NCI-H510A treated with DMSO at 0.1 percent for 48 hours (cell line): ENCODE data around the gene OXER1.
"Not testable (repeated sequence)": the region's sequence is repeated elsewhere in the genome, so short reads cannot be mapped to it uniquely, and the experiment has no call there.

Source experiments
- DNase-seq: peaks from one replicate; lab custom pipeline; 2025; lab: John Stamatoyannopoulos, UW

Gene OXER1

DNA sequence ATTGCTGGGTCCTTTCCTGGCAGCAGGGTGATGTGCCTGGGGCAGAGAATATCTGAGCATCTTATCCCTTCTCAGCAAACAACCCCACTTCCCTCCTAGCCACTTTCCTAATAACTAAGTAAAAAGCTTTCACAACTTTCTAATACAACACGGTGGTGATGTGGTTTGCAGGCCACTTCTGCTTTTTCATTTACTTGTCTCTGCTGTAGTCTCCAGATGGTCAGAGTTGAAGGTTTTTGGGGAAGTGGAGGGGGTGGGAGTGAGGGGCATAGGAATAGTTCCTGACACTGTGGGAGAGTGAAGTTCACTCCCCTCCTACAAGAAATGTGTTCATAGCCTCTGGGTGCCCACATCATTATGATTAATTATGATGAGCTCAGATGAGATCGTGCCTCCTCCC, 11.6 kb downstream of the OXER1 start:
- no peak for DNase-seq

- no peak for DNase-seq
Observed at GRCh38 chr2:42748840-42749239, 15.1 kb downstream of the OXER1 start.

DNA sequence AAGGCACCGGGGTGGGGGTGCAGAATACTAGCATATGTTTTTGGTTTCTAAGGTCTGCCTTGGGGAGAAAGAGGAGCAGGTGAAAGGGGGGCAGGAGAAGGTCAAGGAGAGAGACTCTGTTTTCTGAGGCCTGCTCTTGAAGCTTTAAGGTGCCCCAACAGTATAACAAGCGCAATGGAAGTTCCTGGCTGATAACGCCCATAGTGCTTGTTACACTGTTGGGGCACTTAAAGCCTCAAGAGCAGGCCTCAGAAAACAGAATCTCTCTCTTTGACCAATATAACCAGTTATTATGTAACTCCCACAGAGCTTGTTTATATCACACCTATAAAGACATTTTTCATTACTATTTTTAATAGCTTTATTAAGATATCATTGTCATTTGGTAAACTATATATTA, 16.5 kb downstream of the OXER1 start:
- DNase-seq, result no peak

GRCh38 chr2:42744545-42745082, 19.3 kb downstream of the OXER1 start:
- DNase-seq, result no peak

- no peak for DNase-seq
Observed at GRCh38 chr2:42743659-42743990, 20.3 kb downstream of the OXER1 start.

DNA sequence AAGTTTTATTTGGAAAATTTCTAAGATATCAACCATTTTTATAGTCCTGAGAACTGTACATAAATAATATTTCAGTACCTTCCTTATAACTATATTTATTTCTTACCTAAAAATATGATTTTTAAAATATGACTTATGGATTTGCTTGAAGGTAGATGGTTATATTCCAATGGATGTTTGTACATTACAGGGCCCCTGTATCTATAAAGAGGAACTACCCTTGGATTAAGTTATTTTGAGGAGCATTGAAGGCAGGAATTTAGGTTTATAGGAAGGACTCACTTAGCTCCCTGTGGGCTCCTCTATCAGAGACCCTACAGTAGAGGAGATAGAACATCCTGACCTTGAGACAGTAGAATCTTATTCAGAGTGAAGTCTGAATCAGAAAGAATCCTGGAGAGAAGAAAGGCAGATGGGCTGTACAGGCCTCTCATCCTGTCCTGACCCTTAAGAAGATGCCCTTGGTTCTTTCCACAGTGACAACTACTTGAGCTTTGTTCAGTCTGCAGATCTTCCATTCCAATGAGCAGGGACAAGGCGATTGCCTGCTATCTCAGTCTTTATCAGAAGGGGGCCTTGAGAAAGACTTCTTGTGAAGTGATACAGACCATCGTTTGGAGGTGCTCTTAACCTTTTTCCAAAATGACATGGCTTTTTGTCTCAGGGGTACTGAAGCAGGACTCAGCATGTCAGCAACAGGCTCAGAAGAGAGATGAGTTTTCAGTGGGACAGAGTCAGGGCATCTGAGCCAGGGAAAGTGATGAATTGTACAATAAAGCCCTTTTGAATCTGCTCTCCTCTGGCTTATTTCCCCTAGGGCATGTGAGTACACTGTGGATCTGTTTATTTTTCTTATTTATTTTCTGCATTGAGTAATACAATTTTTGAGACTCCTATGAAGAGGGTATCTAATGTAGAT, 20.9 kb downstream of the OXER1 start:
- no peak for DNase-seq

GRCh38 chr2:42741140-42741539, 22.8 kb downstream of the OXER1 start:
- no peak for DNase-seq

DNA sequence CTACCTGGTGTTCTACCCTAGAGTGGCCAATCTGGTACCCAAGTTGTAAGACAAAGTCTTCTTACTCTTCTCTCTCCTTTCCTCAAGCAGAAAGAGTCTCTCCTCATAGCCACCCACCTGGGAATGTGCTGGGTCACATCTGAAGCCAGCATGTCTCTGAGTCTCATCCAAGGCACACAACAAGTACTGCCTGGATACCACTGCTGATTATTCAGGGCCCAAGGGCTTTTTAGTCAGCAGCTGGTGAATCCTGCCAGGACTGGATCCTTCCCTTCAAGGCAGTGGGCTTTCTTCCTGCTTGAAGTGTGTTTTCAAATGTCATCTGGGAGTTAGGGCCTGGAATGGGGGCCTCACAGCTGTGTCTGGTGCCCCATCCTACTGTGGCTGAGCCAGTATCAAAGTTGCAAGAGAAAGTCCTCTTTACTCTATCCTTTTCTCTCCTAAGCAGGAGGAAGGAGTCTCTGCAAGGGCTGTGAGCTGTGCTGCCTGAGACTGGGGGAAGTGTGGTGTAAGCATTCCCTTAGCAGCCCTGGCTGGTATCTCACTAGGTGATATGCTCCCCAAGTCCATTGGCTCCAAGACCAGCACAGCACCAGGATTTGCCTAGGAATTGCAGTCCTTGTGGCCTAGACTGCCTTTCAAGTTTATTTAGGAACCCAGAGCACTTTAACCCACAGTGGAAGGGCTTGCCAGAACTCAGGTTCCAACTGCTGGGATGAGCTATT, 27.2 kb downstream of the OXER1 start:
- no peak for DNase-seq

GRCh38 chr2:42733852-42734251, 30.1 kb downstream of the OXER1 start:
- DNase-seq, result no peak

DNA sequence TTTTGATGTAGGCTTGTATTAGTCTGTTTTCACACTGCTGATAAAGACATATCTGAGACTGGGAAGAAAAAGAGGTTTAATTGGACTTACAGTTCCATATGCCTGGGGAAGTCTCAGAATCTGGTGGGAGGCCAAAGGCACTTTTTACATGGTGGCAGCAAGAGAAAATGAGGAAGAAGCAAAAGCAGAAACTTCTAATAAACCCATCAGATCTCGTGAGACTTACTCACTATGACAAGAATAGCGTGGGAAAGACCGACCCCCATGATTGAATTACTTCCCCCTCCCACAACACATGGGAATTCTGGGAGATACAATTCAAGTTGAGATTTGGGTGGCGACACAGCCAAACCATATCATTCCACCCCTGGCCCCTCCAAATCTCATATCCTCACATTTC, 32.6 kb downstream of the OXER1 start:
- not testable (repeated sequence) for DNase-seq

- DNase-seq, result no peak
Observed at GRCh38 chr2:42726680-42727079, 37.3 kb downstream of the OXER1 start.

- no peak for DNase-seq
Observed at GRCh38 chr2:42725657-42726056, 38.3 kb downstream of the OXER1 start.

DNA sequence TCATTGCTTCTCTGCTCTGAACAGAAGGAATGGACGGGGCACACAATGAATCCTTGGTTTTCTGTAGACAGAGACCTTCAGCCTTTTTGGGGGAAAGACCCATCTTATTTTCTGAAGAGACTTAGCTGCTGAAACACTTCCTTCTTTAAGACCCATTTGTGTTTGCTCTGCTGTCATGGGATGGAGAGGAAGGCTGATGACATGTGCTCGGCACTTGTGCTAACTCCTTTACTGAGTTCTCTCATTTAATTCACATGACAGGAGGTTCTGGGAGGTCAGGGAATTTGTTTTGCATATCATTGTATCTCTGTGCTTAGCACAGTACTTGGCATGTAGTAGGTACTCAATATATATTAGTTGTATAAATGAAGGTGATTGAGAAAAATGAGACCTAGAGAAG, 39.0 kb downstream of the OXER1 start:
- DNase-seq, result no peak

DNA sequence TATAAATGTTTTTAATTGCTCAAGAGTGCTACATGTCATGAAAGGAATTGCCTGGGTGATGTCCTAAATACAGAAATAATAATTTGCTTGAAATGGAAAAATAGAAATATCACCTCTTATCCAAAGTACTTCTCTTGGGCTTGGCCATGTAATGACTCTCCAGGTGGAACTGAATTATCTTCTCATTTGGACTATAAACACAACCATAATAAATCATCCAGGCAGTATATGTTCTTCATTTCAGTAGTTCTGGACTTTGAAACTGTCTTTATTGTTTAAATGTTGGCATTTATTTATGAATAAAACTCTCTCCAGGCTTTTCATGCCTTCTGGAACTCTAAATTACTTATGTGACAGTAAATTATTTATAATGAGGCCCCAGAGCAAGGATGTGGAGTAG, 40.5 kb downstream of the OXER1 start:
- no peak for DNase-seq

DNA sequence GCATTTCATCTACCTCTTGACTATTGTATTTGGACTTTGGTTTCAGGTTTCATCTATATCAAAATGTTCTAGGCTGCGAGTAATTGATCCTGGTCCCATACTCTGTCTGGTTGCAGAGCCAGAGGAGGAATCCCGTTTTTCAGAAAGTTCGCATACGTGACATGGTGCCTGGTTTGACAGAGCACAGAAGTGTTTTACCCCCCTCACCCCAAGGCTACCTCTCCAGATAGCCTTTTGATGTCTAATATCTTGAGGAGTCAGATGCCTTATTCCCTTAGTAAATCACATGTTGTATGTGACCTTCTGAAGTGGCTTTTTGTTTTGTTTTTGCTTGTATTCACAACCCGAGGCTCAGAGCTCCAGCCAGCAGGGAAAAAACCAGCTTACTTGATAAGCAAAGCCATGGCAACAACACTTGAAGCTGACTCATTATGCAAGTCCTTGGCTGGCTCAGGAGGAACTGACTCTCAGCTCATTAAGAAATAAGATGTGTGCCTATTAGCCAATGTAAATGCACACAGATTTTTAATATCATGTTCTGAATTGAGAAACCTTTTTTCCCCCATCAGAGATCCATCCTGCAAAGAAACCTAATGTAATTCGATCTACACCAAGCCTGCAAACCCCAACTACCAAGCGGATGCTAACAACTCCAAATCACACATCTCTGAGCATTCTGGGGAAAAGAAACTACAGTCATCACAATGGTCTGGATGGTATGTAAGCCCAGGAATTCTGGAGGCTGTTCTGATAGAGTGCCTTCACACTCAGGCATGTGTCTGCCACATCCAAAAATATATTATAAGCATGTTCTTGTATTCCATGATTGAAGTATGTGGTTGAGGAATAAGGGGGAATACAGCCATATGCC, 41.4 kb downstream of the OXER1 start:
- peak; percentile 32 for DNase-seq

- no peak for DNase-seq
Observed at GRCh38 chr2:42721898-42722297, 42.0 kb downstream of the OXER1 start.

DNA sequence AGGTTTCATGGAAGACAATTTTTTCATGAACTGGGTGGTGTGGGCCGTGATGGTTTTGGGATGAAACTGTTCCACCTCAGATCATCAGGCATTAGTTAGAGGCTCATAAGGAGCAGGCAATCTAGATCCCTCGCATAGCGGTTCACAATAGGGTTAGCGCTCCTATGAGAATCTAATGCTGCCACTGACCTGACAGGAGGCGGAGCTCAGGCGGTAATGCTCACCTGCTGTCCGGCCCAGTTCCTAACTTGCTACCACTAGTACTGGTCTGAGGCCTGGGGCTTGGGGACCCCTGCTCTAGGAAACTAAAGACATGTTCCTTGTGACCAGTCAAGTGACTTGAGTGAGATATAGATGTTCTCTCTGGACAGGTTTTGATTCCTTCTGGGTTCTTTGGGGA, 49.2 kb downstream of the OXER1 start:
- no peak for DNase-seq

DNA sequence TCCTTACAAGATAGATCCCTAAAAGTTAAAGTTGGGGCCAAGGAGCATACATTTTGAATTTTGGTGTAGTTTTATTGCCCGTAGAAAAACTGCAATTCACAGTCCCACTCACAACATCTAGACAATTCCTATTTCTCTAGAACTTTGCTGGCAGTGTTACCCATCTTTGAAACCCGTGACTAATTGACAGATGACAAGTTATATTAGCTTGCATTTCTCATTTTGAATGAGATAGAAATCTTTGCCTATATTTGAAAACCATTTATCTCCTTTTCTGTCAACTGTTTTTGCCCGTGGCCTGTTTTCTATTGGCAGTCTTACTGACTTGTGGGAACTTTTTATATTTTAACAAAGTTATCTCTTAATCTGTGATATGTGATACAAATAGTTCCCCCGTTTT, 50.0 kb downstream of the OXER1 start:
- DNase-seq, result no peak

- DNase-seq, result no peak
Observed at GRCh38 chr2:42712934-42713333, 51.0 kb downstream of the OXER1 start.
